Putamen (tissue), 1 donor: Measurements from ENCODE around the gene INPP4B.

Experiments
- DNase-seq: peaks from one replicate; pipeline ENCODE4 v3.0.0-alpha.2; 2016; ENCODE audit warnings: low spot score

INPP4B gene

GRCh38 chr4:142130666-142131065 is 715.4 kb downstream of the INPP4B start:
- DNase-seq, result no peak

- DNase-seq, result no peak
Measured at GRCh38 chr4:142129931-142130330, 716.2 kb downstream of the INPP4B start.

GRCh38 chr4:142129473-142129872 is 716.6 kb downstream of the INPP4B start:
- no peak for DNase-seq

- DNase-seq, result no peak
Measured at GRCh38 chr4:142128529-142128928, 717.6 kb downstream of the INPP4B start.

GRCh38 chr4:142126890-142127497 is 719.1 kb downstream of the INPP4B start:
- peak; percentile 55 for DNase-seq

GRCh38 chr4:142124874-142125273 is 721.2 kb downstream of the INPP4B start:
- DNase-seq, result no peak

- no peak for DNase-seq
Measured at GRCh38 chr4:142121448-142122350, 724.4 kb downstream of the INPP4B start.

GRCh38 chr4:142120921-142121320 is 725.2 kb downstream of the INPP4B start:
- no peak for DNase-seq

- DNase-seq, result no peak
Measured at GRCh38 chr4:142112451-142112850, 733.6 kb downstream of the INPP4B start.

- DNase-seq, result no peak
Measured at GRCh38 chr4:142110136-142110535, 736.0 kb downstream of the INPP4B start.

GRCh38 chr4:142104041-142104440 is 742.1 kb downstream of the INPP4B start:
- DNase-seq, result no peak

GRCh38 chr4:142101401-142101800 is 744.7 kb downstream of the INPP4B start:
- no peak for DNase-seq

GRCh38 chr4:142100941-142101340 is 745.2 kb downstream of the INPP4B start:
- DNase-seq, result no peak

GRCh38 chr4:142098900-142099545 is 747.1 kb downstream of the INPP4B start:
- DNase-seq, result no peak

GRCh38 chr4:142098380-142098779 is 747.7 kb downstream of the INPP4B start:
- DNase-seq, result no peak

GRCh38 chr4:142097015-142097414 is 749.1 kb downstream of the INPP4B start:
- DNase-seq, result no peak

GRCh38 chr4:142095886-142096605 is 750.1 kb downstream of the INPP4B start:
- no peak for DNase-seq

GRCh38 chr4:142092941-142093340 is 753.2 kb downstream of the INPP4B start:
- no peak for DNase-seq

GRCh38 chr4:142091691-142092182 is 754.4 kb downstream of the INPP4B start:
- DNase-seq, result no peak

- no peak for DNase-seq
Measured at GRCh38 chr4:142091085-142091513, 755.0 kb downstream of the INPP4B start.

GRCh38 chr4:142088906-142089305 is 757.2 kb downstream of the INPP4B start:
- no peak for DNase-seq
